ENCODE data around the gene SAXO1.
"Not testable (repeated sequence)": the region's sequence is repeated elsewhere in the genome, so short reads cannot be mapped to it uniquely, and the experiment has no call there.

SAXO1 gene

GRCh38 chr9:18997151-18997550 lies 35.9 kb downstream of the SAXO1 start:
- no peak for DNase-seq

DNA sequence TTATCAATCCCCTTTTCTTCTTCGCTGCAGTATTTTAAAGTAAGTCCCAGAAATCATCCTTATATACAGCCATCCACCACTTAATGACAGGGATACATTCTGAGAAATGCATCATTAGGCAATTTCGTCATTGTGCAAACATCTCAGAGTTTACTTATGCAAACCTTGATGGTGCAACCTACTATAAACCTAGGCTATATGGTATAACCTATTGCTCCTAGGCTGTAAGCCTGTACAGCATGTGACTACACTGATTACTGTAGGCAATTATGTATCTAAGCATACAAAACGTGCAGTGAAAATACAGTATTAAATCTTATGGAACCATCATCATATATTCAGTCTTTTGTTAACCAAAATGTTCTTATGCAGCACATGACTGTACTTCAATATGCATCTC lies 36.8 kb downstream of the SAXO1 start:
- DNase-seq, result no peak

DNA sequence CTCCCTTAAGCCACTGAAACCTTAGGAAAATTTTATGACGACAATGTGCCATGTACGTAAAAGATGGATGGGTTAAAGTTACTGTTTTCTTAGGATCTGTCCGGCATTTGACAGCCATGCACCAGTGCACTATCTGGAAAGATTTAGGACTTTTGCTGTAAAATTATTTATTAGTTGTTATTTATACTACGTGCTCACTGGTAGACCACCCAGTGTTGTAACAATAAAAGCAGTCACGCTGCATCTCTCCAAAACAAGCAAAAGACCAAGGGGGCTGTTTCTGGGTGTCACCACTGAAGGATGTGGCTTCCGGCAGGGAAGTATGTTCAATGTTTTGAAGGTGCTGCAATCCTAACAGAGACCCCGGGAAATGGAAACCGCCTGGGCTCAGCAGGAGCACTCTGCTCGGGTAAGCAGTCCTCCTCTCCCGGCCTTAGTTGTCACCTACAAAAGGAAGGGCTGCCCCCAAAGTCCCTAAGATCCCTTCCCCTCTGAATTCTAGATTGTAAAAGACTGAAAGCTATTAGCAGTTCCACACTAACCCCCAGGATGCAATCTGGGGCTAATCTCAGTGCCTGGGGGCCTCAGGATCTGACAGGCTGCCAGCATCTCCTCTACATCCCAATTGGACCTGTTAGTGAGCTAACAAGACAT lies 38.6 kb downstream of the SAXO1 start:
- DNase-seq, result no peak

DNA sequence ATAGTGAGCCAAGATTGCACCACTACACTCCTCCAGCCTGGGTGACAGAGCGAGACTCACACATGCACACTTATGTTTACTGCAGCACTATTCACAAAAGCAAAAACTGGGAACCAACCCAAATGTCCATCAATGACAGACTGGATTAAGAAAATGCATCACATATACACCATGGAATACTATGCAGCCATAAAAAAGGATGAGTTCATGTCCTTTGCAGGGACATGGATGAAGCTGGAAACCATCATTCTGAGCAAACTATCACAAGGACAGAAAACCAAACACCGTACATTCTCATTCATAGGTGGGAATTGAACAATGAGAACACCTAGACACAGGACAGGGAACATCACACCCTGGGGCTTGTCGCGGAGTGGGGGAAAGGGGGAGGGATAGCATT lies 41.8 kb downstream of the SAXO1 start:
- not testable (repeated sequence) for DNase-seq

DNA sequence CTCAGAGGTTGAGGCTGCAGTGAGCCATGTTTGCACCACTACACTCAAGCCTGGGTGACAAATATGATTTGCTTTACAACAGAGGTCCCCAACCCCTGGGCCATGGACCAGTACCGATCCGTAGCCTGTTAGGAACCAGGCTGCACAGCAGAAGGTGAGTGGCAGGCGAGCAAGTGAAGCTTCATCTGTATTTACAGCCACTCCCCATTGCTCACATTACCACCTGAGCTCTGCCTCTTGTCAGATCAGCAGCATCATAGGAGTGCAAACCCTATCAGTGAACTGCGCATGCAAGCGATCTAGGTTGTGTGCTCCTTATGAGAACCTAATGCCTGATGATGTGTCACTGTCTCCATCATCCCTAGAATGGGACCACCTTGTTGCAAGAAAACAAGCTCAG lies 42.5 kb downstream of the SAXO1 start:
- DNase-seq, result no peak

GRCh38 chr9:18989865-18990264 lies 43.1 kb downstream of the SAXO1 start:
- DNase-seq, result no peak

GRCh38 chr9:18989097-18989496 lies 43.9 kb downstream of the SAXO1 start:
- no peak for DNase-seq

DNA sequence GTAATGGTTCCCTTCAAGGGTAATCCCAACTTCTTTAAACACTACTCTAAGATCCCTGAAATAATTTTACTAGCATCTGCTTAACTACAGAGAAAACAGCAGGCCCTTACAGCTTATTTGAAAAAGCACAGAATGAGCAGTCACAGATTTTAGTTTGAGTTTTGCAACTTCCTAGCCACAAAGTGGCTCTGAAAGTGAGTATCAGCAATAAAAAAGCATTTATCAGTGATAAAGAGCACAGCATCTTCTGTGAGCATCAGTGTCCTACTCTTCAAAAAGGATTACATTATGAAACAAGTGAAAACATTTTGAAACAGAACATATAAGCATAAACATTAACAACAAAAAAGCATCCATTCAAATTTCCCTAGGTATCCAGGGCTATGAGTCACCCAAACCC lies 45.0 kb downstream of the SAXO1 start:
- DNase-seq, result no peak

DNA sequence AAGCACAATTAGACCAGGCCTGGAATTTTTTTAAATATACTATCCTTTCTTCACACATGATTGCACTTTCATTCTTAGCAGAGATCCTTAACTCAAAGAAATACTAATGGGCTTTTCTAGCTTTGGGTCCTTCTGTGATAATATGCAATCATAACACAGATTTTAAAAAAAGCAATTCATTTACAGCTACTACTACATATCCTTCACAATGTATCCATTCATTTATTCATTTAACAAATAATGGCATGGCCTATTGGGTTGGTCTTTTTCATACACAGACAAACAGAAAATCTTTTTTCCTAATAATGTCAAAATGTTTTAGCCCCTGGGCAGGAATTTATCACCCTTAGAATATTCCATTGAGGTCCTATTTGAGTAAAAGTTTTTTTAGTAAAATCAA lies 47.0 kb downstream of the SAXO1 start:
- no peak for DNase-seq

GRCh38 chr9:18985464-18985951 lies 47.5 kb downstream of the SAXO1 start:
- no peak for DNase-seq

GRCh38 chr9:18982262-18982620 lies 50.8 kb downstream of the SAXO1 start:
- DNase-seq, result no peak

DNA sequence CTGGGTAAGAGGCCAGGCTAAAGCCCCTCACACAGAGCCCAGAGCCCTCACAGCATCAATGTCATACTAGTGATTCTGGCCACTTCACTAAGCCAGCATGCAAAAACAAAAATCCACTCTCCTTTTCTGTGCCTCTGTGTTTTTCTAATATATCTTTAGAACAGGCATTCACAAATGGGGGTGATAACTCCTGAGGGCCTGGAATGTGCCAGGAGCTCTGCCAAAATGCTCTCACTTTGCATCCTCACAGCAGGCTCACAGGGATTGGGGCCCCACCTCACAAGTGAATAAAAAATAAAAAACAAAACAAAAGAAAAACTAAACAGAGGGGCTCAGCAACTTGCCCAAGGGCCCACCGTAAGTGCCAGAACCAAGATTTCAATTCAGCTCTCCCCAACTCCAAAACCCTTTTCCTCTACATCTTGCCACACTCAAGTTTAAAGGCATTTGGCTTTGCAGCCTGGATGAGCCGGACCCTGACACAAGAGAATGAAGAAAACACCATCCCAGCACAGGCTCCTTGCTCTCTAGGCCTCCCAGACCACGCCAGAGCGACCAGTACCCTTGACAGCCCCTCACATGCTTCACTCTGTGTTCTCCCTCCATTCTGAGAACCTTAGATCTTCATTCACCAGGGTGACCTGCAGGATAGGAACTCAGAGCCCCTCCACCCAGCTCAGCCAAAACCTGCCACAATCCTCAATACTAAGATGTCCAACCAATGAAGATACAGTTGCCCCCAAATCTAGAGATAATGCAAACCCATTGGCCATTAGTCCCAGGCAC lies 51.3 kb downstream of the SAXO1 start:
- no peak for DNase-seq

GRCh38 chr9:18980189-18980588 lies 52.8 kb downstream of the SAXO1 start:
- DNase-seq, result no peak

DNA sequence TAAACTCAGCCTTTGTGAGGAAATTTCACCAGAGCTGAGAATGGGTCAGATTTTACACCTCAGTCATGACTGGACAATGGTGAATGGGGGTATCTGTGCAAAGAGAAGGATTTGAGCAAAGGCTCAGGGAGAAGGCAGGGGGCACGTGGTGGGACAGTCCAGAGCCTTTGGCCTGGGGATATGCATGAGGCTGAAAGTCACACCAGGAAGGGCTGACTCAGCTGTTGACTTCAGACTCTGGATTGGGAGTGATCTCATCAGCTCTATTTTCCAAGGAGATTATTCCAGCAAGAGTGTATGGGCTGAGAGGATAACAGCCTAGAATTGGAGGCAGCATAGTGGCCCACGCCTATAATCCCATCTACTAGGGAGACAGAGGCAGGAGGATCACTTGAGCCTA lies 53.6 kb downstream of the SAXO1 start:
- no peak for DNase-seq

DNA sequence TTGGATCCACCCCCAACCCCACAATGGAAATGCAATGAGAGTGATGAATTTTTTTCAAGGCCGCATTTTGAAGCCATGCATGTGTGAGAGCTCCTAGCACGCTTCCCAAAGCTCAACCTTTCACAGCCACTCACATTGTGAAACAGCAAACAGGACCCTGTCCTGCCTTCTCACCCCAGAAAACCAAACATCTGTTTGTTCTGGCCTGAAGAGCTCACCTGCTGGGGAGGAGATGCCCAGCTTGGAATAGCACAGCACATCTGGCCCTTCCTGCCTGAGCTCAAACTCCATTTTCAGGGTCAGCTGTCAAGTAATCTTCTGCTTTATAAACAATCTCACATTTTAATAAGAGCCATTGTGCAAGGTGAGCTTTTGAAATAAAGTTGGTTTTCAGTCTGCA lies 54.8 kb downstream of the SAXO1 start:
- no peak for DNase-seq

- DNase-seq, result no peak
Observed at GRCh38 chr9:18976709-18977531, 56.1 kb downstream of the SAXO1 start.

- no peak for DNase-seq
Observed at GRCh38 chr9:18976221-18976708, 56.7 kb downstream of the SAXO1 start.

- no peak for DNase-seq
Observed at GRCh38 chr9:18973348-18973747, 59.7 kb downstream of the SAXO1 start.

DNA sequence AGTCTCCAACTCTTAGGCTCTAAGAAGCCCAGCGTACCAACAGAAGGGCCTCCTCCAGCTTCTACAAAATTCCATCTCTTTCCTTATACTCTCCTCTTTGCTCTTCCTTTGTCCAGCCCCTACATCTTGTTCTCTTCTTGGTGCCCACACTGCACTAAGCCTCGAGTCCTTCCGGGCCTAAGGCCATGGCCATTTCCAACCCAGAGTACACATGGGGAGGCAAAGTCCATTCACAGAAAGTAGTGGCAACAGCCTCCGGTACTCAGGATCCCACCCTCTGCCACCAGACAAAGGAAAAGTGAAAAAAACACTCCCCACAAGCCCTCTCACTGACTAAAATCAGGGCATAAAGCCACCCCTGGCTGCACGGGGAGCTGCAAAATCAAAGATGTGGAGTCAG lies 60.3 kb downstream of the SAXO1 start:
- no peak for DNase-seq

- no peak for DNase-seq
Observed at GRCh38 chr9:18971909-18972308, 61.1 kb downstream of the SAXO1 start.

GRCh38 chr9:18971404-18971803 lies 61.6 kb downstream of the SAXO1 start:
- no peak for DNase-seq

GRCh38 chr9:18970393-18970792 lies 62.6 kb downstream of the SAXO1 start:
- no peak for DNase-seq

GRCh38 chr9:18969128-18969527 lies 63.9 kb downstream of the SAXO1 start:
- no peak for DNase-seq

- no peak for DNase-seq
Observed at GRCh38 chr9:18955626-18956025, 77.4 kb downstream of the SAXO1 start.

Measured in NCI-H526 treated with DMSO at 0.1 percent for 48 hours (cell line).